Measurements from ENCODE around the gene YRDC. TPM values are rescaled to one million over a fixed set of nuclear protein-coding genes. Genes with fewer than 3 reads are reported as not detected.

YRDC gene
- total and polyA plus RNA-seq, 2 experiments from 2014 or later, result 12.5 to 22.4 TPM

DNA sequence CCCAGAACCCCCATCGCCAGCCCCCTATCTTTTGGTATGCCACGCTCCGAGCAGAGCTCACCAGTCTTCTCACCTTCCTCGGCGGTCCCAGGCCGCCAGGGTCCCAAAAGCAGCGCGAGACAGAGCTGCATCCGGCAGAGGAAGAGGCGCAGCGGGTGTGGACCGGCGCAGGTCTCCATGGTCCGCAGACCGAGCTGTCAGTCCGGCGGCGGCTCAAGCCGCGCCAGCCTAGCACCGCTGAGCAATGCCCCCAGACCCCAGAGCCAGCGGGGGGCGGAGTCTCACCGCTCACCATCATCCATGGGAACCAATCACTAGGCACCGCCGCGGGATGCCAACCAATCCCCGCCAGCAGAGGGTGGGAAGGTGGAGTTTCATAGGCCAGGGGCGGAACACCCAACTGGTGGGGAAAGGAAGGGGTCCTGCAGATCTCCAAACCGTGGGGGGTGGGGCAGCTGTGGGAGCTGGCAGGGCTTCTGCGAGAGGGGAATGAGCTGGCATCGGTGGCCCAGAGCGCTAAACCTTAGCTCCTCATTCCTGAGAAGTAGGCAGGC is 43.0 kb downstream of the YRDC start, which contains the start of gene EPHA10:
TSS of gene EPHA10 (minus strand) at position 233 of the 554 bp plus-strand sequence. CDS start at position 179, 54 bp downstream.
- H3K9me3 ChIP-seq (ENCODE audit: low read depth), result no peaks in the 10 kb centered on the region
- no peak for DNase-seq
- no peaks in the 10 kb centered on the region for H4K20me1 ChIP-seq (ENCODE audit: insufficient read depth)
- H3K27ac ChIP-seq, result no peak within 1 kb of the TSS
- H2AFZ ChIP-seq, result no peak within 1 kb of the TSS
- no peak within 1 kb of the TSS for H3K9ac ChIP-seq
- H3F3A ChIP-seq (ENCODE audit: insufficient read depth), result no peaks in the 10 kb centered on the region
- no peaks in the 10 kb centered on the region for H3K4me1 ChIP-seq (ENCODE audit: insufficient read depth)
- H3K36me3 ChIP-seq (ENCODE audit: low read depth), result no peaks in the 10 kb centered on the region
- H3K79me2 ChIP-seq (ENCODE audit: insufficient read depth), result no peaks in the 10 kb centered on the region
- WGBS, 2 experiments (ENCODE audit: low coverage in 1 of 2, low lambda C conversion rate in 2 of 2, missing lambda C conversion rate in 2 of 2), result 7 to 9% methylated on average over 29 to 33 of the region's 33 CpGs
- no peak within 1 kb of the TSS for H3K4me2 ChIP-seq (ENCODE audit: unreplicated experiment)
- H3K4me3 ChIP-seq, result no peak within 1 kb of the TSS
- peaks cover 46% of the 10 kb centered on the region for H3K27me3 ChIP-seq (replicated peaks; ENCODE audit: insufficient read depth)
- no peak for TF ChIP-seq EZH2 (IDR thresholded peaks at IDR 0.05; ENCODE audit: insufficient read depth, poor library complexity, severe bottlenecking)
- no peak for TF ChIP-seq EZH2phosphoT487 (IDR thresholded peaks at IDR 0.05; ENCODE audit: insufficient read depth, low read depth)
- in situ Hi-C loops (cut with MboI), result no loop called here
- no peaks in the 10 kb centered on the region for H3K9me2 ChIP-seq (ENCODE audit: insufficient read depth)

DNA sequence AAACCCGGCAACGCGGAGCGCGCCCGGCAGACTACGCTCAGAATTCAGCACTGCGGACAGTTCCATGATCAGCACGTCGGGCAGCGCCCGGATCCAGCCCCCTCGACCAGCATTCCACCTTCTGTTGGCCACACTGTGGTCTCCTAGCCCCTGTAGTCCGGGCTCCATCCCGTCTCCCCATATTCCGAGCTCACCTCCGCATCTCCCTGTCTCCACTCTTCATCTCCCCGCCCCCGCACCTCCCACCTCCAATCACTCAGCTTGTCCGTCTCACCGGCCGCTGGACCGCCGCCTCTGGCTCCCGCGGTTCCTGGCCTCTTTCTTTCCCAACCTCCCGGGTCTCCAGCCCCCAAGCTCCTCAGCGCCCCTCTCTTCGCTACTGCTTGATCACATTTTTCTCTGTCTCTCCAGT is 43.6 kb downstream of the YRDC start:
- Histone ChIP-seq H3K36me3 (ENCODE audit: low read depth) (no peaks in the 10 kb centered on the region), H3K4me1 (ENCODE audit: insufficient read depth) (no peaks in the 10 kb centered on the region), H4K20me1 (ENCODE audit: insufficient read depth) (no peaks in the 10 kb centered on the region), H3K27ac (no peak overlapping the region), H3K9me3 (ENCODE audit: low read depth) (no peaks in the 10 kb centered on the region), H3K4me2 (ENCODE audit: unreplicated experiment) (no peak overlapping the region), H3K27me3 (replicated peaks; ENCODE audit: insufficient read depth) (peaks cover 48% of the 10 kb centered on the region), H3K9ac (no peak overlapping the region), H3K4me3 (no peak overlapping the region), H3F3A (ENCODE audit: insufficient read depth) (no peaks in the 10 kb centered on the region), H3K9me2 (ENCODE audit: insufficient read depth) (no peaks in the 10 kb centered on the region), H3K79me2 (ENCODE audit: insufficient read depth) (no peaks in the 10 kb centered on the region), H2AFZ (no peak overlapping the region)
- DNase-seq, result peak; percentile 65
- in situ Hi-C loops (cut with MboI), result no loop called here
- WGBS, 2 experiments (ENCODE audit: low coverage in 1 of 2, low lambda C conversion rate in 2 of 2, missing lambda C conversion rate in 2 of 2), result 13 to 14% methylated on average over 25 to 29 of the region's 29 CpGs
- no peak for TF ChIP-seq EZH2phosphoT487 (IDR thresholded peaks at IDR 0.05; ENCODE audit: insufficient read depth, low read depth)
- TF ChIP-seq EZH2 (IDR thresholded peaks at IDR 0.05; ENCODE audit: insufficient read depth, poor library complexity, severe bottlenecking), result no peak

DNA sequence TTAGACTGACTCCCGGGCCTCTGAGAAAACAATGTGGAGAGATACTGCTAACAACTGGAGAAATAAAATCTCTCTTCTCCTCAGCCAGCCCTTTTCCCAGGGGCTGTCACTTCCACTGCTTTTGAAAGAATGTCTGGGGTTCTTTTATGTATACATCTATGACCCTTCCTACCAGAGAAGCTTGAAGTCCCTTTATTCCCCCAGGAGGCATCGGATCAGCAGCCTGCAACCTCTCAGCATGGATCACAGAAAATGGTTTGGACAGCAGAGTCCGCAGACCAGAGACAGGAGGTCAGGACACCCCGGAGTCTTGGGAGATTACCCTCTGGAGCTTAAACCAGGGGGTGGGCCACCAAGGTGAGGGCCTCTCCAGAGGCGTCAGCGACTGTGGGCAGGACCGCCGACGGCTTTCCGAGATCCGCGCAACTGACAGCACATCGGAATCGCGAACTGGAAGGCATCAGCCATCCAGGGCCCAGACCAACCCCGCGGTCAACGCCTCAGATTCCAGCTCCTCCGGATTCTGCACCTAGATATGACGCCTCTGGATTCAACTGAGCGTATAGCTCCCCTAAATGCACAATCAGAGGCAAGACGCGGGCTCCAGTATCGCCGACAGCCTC is 44.1 kb downstream of the YRDC start:
- in situ Hi-C loops (cut with MboI), result no loop called here
- no peaks in the 10 kb centered on the region for H3K9me3 ChIP-seq (ENCODE audit: low read depth)
- H3K27ac ChIP-seq, result no peak overlapping the region
- H4K20me1 ChIP-seq (ENCODE audit: insufficient read depth), result no peaks in the 10 kb centered on the region
- no peak overlapping the region for H3K4me3 ChIP-seq
- no peak for TF ChIP-seq EZH2phosphoT487 (IDR thresholded peaks at IDR 0.05; ENCODE audit: insufficient read depth, low read depth)
- no peak for TF ChIP-seq EZH2 (IDR thresholded peaks at IDR 0.05; ENCODE audit: insufficient read depth, poor library complexity, severe bottlenecking)
- no peaks in the 10 kb centered on the region for H3F3A ChIP-seq (ENCODE audit: insufficient read depth)
- peaks cover 46% of the 10 kb centered on the region for H3K27me3 ChIP-seq (replicated peaks; ENCODE audit: insufficient read depth)
- H3K9me2 ChIP-seq (ENCODE audit: insufficient read depth), result no peaks in the 10 kb centered on the region
- no peaks in the 10 kb centered on the region for H3K79me2 ChIP-seq (ENCODE audit: insufficient read depth)
- H3K9ac ChIP-seq, result no peak overlapping the region
- H3K4me1 ChIP-seq (ENCODE audit: insufficient read depth), result no peaks in the 10 kb centered on the region
- no peak overlapping the region for H3K4me2 ChIP-seq (ENCODE audit: unreplicated experiment)
- H3K36me3 ChIP-seq (ENCODE audit: low read depth), result no peaks in the 10 kb centered on the region
- 12 to 17% methylated on average over 25 of the region's 25 CpGs for WGBS, 2 experiments (ENCODE audit: low coverage in 1 of 2, low lambda C conversion rate in 2 of 2, missing lambda C conversion rate in 2 of 2)
- no peak overlapping the region for H2AFZ ChIP-seq
- DNase-seq, result no peak

DNA sequence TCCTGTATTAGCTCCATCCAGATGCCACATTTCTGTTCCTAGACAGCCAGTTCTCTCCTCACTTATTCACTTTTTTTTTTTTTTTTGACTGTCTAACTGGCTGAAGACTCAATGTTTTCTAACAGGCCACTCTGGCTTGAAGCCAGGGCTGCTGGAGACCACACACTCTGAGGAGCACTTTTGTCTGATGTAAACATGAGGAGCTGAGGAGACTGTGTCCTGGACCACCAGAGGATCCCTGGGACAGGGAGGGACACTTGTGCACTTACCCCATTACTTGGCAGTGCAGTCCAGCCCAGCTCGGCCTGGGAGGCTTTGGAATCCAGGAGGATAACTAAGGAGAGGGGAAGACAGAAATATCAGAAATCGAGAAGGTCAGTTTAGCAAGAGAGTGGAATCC is 45.5 kb downstream of the YRDC start:
- Histone ChIP-seq H3K9me3 (ENCODE audit: low read depth) (no peaks in the 10 kb centered on the region), H2AFZ (no peak overlapping the region), H3K79me2 (ENCODE audit: insufficient read depth) (no peaks in the 10 kb centered on the region), H3K36me3 (ENCODE audit: low read depth) (no peaks in the 10 kb centered on the region), H4K20me1 (ENCODE audit: insufficient read depth) (no peaks in the 10 kb centered on the region), H3K4me1 (ENCODE audit: insufficient read depth) (no peaks in the 10 kb centered on the region), H3K9me2 (ENCODE audit: insufficient read depth) (no peaks in the 10 kb centered on the region), H3K27me3 (replicated peaks; ENCODE audit: insufficient read depth) (peaks cover 46% of the 10 kb centered on the region), H3K9ac (no peak overlapping the region), H3K4me3 (no peak overlapping the region), H3K27ac (no peak overlapping the region), H3F3A (ENCODE audit: insufficient read depth) (no peaks in the 10 kb centered on the region), H3K4me2 (ENCODE audit: unreplicated experiment) (no peak overlapping the region)
- TF ChIP-seq EZH2phosphoT487 (IDR thresholded peaks at IDR 0.05; ENCODE audit: insufficient read depth, low read depth) (no peak), EZH2 (IDR thresholded peaks at IDR 0.05; ENCODE audit: insufficient read depth, poor library complexity, severe bottlenecking) (no peak)
- in situ Hi-C loops (cut with MboI), result no loop called here
- WGBS, 2 experiments (ENCODE audit: low coverage in 1 of 2, low lambda C conversion rate in 2 of 2, missing lambda C conversion rate in 2 of 2), result 15 to 17% methylated on average over 2 of the region's 2 CpGs
- DNase-seq, result no peak

All from GM23248 (cell line).